HepG2 (cell line): ENCODE measurements around the gene STMN3. TPM values are rescaled to one million over a fixed set of nuclear protein-coding genes. Genes with fewer than 3 reads are reported as not detected.

ENCODE experiments used
- ATAC-seq: fragments of 200-7000 bp; cut with Tn5 transposase; 3 replicates; pipeline ENCODE4 v1.9.1; 2020; ENCODE audit warnings: mild to moderate bottlenecking, moderate library complexity
- BruUV-seq: library from RNA; stranded (reverse); fragments of 400-500 nt; replicated peaks from 2 replicates; lab custom pipeline; 2021; lab: Mats Ljungman, UMichigan
- CTCF ChIA-PET: fragments of 300-600 bp; formaldehyde crosslinking; extraction: SDS; loops from one replicate; lab custom pipeline; 2021; ENCODE audit warnings: low total read pairs, inconsistent platforms, low intra/inter-chr PET ratio; lab: Yijun Ruan, JAX
- POLR2A ChIA-PET: fragments of 350-600 bp; sonication (Branson Sonifier 250); formaldehyde crosslinking; loops from one replicate; lab custom pipeline; 2020; ENCODE audit warnings: antibody characterized with exemption, inconsistent platforms; lab: Yijun Ruan, JAX
- DNase-seq: peaks from one replicate; pipeline ENCODE4 v3.0.0-alpha.2; 2015; ENCODE audit warnings: low spot score
- FAIRE-seq: peaks from 3 replicates; lab custom pipeline; 2011; peaks lifted over from hg19 to GRCh38; lab: Jason Lieb, UNC
- H2AFZ ChIP-seq: one replicate; pipeline ENCODE4 v1.6.1; 2011; ENCODE audit warnings: low read length, inconsistent platforms
- H3K27ac ChIP-seq: fragments of 300-600 bp; 3 replicates; pipeline ENCODE4 v1.8.0; 2011; ENCODE audit warnings: mixed run types, mild to moderate bottlenecking, mixed read lengths, low read length, inconsistent platforms; ENCODE audit not compliant: insufficient read depth; ENCODE audit errors: extremely low read length
- H3K27me3 ChIP-seq, 2 experiments: fragments of 200-600 bp in 1 of 2; 2 replicates in 1 of 2; 3 replicates in 1 of 2; pipeline versions ENCODE4 v1.6.0 to v1.8.0; 2011; ENCODE audit warnings: low read length in 2 of 2, mild to moderate bottlenecking in 2 of 2, moderate library complexity in 2 of 2, inconsistent platforms in 1 of 2; ENCODE audit not compliant: insufficient read depth in 2 of 2, control insufficient read depth in 1 of 2
- H3K36me3 ChIP-seq, 2 experiments: fragments of 200-600 bp in 1 of 2; replicated peaks in 1 of 2; 2 replicates in 1 of 2; 3 replicates in 1 of 2; pipeline versions ENCODE4 v1.5.1 to v1.8.0; 2011; ENCODE audit warnings: low read length in 2 of 2, inconsistent platforms in 1 of 2; ENCODE audit not compliant: insufficient read depth in 2 of 2, control insufficient read depth in 1 of 2
- H3K4me1 ChIP-seq: 2 replicates; pipeline ENCODE4 v1.5.1; 2012; ENCODE audit warnings: low read length, inconsistent platforms; ENCODE audit not compliant: insufficient read depth
- H3K4me2 ChIP-seq: 2 replicates; pipeline ENCODE4 v1.6.0; 2011; ENCODE audit warnings: low read depth, low read length, inconsistent platforms
- H3K4me3 ChIP-seq, 3 experiments: fragments of 200-600 bp in 1 of 3; sonication (generic), shearing (Covaris generic) in 1 of 3; replicated peaks in 1 of 3; 2 replicates each; pipeline ENCODE4 v1.5.1; 2011 to 2016; ENCODE audit warnings: low read length in 3 of 3, inconsistent platforms in 2 of 3, low read depth in 2 of 3, mild to moderate bottlenecking in 2 of 3, control low read depth in 1 of 3, mixed read lengths in 1 of 3; ENCODE audit not compliant: insufficient read depth in 1 of 3
- H3K79me2 ChIP-seq: one replicate; pipeline ENCODE4 v1.6.1; 2011; ENCODE audit warnings: low read length, inconsistent platforms; ENCODE audit not compliant: insufficient read depth
- H3K9ac ChIP-seq: 2 replicates; pipeline ENCODE4 v1.6.0; 2011; ENCODE audit warnings: mild to moderate bottlenecking, low read depth, low read length, inconsistent platforms; ENCODE audit not compliant: insufficient read depth
- H3K9me3 ChIP-seq: 2 replicates; pipeline ENCODE4 v1.5.1; 2012; ENCODE audit warnings: mild to moderate bottlenecking, low read length
- H4K20me1 ChIP-seq: 2 replicates; pipeline ENCODE4 v1.6.0; 2011; ENCODE audit warnings: inconsistent platforms, mild to moderate bottlenecking, low read length, moderate library complexity; ENCODE audit not compliant: insufficient read depth
- KLF12 ChIP-seq: sonication (generic); formaldehyde crosslinking; IDR thresholded peaks from 2 replicates; pipeline ENCODE4 v1.4.0; 2020; ENCODE audit warnings: missing genetic modification reagents, borderline replicate concordance
- XRCC5 ChIP-seq: fragments of 200-400 bp; formaldehyde crosslinking; optimal IDR thresholded peaks from 2 replicates; pipeline ENCODE3; 2017; ENCODE audit warnings: mild to moderate bottlenecking, low read length
- ZBTB38 ChIP-seq: sonication (generic); formaldehyde crosslinking; IDR thresholded peaks from 2 replicates; pipeline ENCODE4 v1.5.1; 2020; ENCODE audit warnings: mild to moderate bottlenecking, missing genetic modification reagents
- ZFP36L2 ChIP-seq: sonication (generic); formaldehyde crosslinking; IDR thresholded peaks from 2 replicates; pipeline ENCODE4 v1.4.0; 2020; ENCODE audit warnings: missing genetic modification reagents
- ZNF354B ChIP-seq: sonication (generic); formaldehyde crosslinking; IDR thresholded peaks from 2 replicates; pipeline ENCODE4 v1.8.0; 2022; ENCODE audit warnings: mild to moderate bottlenecking, missing genetic modification reagents
- WGBS: methylation state at CpG from one replicate; pipeline ENCODE4 v1.1.6; 2017; ENCODE audit warnings: low lambda C conversion rate; 5-methylcytosine and 5-hydroxymethylcytosine counted together
- in situ Hi-C: cut with HindIII; loops from 2 replicates; pipeline ENCODE4 v1.10.0; 2017; ENCODE audit warnings: low pct_unique_long_range_greater_than_20kb; ENCODE audit not compliant: extremely low pct_ligation_motif_present
- intact Hi-C: fragments of 100-400 bp; cut with micrococcal nuclease; formaldehyde crosslinking; loops from one replicate; pipeline ENCODE4 v1.10.0; 2022; ENCODE audit not compliant: unreplicated experiment
- polyA plus RNA-seq, 8 experiments: library from polyadenylated mRNA; depleted of rRNA in 3 of 8; stranded (reverse) in 7 of 8; unstranded in 1 of 8; fragments of >200 nt; fragmentation: Illumina TruSeq in 4 of 8; extraction: Trizol in 4 of 8; gene quantifications; 2 replicates each; pipeline versions ENCODE4 v1.2.1 to v1.2.3, GENCODE V29; 2011 to 2016; ENCODE audit warnings: low read depth in 4 of 8, missing spikeins in 1 of 8, mixed read lengths in 1 of 8; ENCODE audit not compliant: insufficient read depth in 1 of 8
- total RNA-seq, 5 experiments: library from RNA; depleted of rRNA; stranded (reverse); fragments of >200 nt; fragmentation: Illumina TruSeq; extraction: Trizol; gene quantifications; 2 replicates each; pipeline ENCODE4 v1.2.3, GENCODE V29; 2016; ENCODE audit warnings: low read depth in 1 of 5
- TF ChIP-seq, protein P1 (sequence below): sonication (generic); formaldehyde crosslinking; IDR thresholded peaks from 2 replicates; pipeline ENCODE4 v1.4.0; 2020; ENCODE audit warnings: missing genetic modification reagents, borderline replicate concordance
- TF ChIP-seq, protein P2 (sequence below): sonication (generic); formaldehyde crosslinking; IDR thresholded peaks from 2 replicates; pipeline ENCODE4 v1.9.0; 2021; ENCODE audit warnings: missing genetic modification reagents, borderline replicate concordance
- TF ChIP-seq, protein P3 (sequence below), 2 experiments: fragments of 450-650 bp in 1 of 2; sonication (generic) in 1 of 2; formaldehyde crosslinking in 1 of 2; IDR thresholded peaks; 2 replicates each; pipeline versions ENCODE4 v1.6.1 to v1.8.0; 2016 to 2022; ENCODE audit warnings: antibody characterized with exemption in 1 of 2, mild to moderate bottlenecking in 1 of 2, missing genetic modification reagents in 1 of 2

The STMN3 gene
- total and polyA plus RNA-seq, 2 of the 13 experiments (the other 11 are each of a cell fraction or from before 2014, with no cell fraction given), result 21.0 to 48.3 TPM

DNA sequence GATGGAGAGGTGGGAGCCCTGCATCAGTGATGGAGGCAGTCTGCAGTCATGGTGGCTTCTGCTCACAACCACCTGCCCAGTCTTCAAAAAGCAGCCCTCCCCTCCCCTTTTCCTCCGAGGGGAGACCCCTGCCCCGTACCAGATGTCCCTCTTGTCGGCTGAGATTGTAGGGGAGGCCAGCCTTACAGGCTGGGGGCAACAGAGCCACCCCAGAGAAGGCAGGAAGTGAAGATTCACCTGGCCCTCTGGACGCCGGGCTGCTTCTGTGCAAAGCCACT, 47.8 kb upstream of the STMN3 start:
- no peaks in the 10 kb centered on the region for H3K27me3 ChIP-seq
- intact Hi-C loops (no loop called here), in situ Hi-C loops (loop anchor here (10.0 kb wide), 1 partner anchor 84 kb away; no protein-coding TSS in a partner anchor)
- no peak overlapping the region for H3K27ac ChIP-seq
- no peak overlapping the region for H3K4me2 ChIP-seq
- ChIA-PET POLR2A (no interaction called here), CTCF (no interaction called here)
- FAIRE-seq, result no peak
- H3K4me1 ChIP-seq, result peaks cover 22% of the 10 kb centered on the region
- no peaks in the 10 kb centered on the region for H3K9me3 ChIP-seq
- BruUV-seq, result no TSS peak
- no peak for DNase-seq
- 94% methylated on average over 5 of the region's 5 CpGs for WGBS
- H3K79me2 ChIP-seq, result peaks cover 6% of the 10 kb centered on the region
- ATAC-seq, result no peak
- TF ChIP-seq, protein P1, sequence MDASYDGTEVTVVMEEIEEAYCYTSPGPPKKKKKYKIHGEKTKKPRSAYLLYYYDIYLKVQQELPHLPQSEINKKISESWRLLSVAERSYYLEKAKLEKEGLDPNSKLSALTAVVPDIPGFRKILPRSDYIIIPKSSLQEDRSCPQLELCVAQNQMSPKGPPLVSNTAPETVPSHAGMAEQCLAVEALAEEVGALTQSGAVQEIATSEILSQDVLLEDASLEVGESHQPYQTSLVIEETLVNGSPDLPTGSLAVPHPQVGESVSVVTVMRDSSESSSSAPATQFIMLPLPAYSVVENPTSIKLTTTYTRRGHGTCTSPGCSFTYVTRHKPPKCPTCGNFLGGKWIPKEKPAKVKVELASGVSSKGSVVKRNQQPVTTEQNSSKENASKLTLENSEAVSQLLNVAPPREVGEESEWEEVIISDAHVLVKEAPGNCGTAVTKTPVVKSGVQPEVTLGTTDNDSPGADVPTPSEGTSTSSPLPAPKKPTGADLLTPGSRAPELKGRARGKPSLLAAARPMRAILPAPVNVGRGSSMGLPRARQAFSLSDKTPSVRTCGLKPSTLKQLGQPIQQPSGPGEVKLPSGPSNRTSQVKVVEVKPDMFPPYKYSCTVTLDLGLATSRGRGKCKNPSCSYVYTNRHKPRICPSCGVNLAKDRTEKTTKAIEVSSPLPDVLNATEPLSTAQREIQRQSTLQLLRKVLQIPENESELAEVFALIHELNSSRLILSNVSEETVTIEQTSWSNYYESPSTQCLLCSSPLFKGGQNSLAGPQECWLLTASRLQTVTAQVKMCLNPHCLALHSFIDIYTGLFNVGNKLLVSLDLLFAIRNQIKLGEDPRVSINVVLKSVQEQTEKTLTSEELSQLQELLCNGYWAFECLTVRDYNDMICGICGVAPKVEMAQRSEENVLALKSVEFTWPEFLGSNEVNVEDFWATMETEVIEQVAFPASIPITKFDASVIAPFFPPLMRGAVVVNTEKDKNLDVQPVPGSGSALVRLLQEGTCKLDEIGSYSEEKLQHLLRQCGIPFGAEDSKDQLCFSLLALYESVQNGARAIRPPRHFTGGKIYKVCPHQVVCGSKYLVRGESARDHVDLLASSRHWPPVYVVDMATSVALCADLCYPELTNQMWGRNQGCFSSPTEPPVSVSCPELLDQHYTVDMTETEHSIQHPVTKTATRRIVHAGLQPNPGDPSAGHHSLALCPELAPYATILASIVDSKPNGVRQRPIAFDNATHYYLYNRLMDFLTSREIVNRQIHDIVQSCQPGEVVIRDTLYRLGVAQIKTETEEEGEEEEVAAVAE (CRISPR knock-in tag), result no peak
- TF ChIP-seq ZFP36L2 (CRISPR knock-in tag) (no peak), ZNF354B (CRISPR knock-in tag) (no peak), XRCC5 (no peak), KLF12 (no peak), ZBTB38 (CRISPR knock-in tag) (no peak)
- TF ChIP-seq, protein P2, sequence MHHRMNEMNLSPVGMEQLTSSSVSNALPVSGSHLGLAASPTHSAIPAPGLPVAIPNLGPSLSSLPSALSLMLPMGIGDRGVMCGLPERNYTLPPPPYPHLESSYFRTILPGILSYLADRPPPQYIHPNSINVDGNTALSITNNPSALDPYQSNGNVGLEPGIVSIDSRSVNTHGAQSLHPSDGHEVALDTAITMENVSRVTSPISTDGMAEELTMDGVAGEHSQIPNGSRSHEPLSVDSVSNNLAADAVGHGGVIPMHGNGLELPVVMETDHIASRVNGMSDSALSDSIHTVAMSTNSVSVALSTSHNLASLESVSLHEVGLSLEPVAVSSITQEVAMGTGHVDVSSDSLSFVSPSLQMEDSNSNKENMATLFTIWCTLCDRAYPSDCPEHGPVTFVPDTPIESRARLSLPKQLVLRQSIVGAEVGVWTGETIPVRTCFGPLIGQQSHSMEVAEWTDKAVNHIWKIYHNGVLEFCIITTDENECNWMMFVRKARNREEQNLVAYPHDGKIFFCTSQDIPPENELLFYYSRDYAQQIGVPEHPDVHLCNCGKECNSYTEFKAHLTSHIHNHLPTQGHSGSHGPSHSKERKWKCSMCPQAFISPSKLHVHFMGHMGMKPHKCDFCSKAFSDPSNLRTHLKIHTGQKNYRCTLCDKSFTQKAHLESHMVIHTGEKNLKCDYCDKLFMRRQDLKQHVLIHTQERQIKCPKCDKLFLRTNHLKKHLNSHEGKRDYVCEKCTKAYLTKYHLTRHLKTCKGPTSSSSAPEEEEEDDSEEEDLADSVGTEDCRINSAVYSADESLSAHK, result no peak
- TF ChIP-seq, protein P3, sequence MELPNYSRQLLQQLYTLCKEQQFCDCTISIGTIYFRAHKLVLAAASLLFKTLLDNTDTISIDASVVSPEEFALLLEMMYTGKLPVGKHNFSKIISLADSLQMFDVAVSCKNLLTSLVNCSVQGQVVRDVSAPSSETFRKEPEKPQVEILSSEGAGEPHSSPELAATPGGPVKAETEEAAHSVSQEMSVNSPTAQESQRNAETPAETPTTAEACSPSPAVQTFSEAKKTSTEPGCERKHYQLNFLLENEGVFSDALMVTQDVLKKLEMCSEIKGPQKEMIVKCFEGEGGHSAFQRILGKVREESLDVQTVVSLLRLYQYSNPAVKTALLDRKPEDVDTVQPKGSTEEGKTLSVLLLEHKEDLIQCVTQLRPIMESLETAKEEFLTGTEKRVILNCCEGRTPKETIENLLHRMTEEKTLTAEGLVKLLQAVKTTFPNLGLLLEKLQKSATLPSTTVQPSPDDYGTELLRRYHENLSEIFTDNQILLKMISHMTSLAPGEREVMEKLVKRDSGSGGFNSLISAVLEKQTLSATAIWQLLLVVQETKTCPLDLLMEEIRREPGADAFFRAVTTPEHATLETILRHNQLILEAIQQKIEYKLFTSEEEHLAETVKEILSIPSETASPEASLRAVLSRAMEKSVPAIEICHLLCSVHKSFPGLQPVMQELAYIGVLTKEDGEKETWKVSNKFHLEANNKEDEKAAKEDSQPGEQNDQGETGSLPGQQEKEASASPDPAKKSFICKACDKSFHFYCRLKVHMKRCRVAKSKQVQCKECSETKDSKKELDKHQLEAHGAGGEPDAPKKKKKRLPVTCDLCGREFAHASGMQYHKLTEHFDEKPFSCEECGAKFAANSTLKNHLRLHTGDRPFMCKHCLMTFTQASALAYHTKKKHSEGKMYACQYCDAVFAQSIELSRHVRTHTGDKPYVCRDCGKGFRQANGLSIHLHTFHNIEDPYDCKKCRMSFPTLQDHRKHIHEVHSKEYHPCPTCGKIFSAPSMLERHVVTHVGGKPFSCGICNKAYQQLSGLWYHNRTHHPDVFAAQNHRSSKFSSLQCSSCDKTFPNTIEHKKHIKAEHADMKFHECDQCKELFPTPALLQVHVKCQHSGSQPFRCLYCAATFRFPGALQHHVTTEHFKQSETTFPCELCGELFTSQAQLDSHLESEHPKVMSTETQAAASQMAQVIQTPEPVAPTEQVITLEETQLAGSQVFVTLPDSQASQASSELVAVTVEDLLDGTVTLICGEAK (IDR thresholded peaks at IDR 0.05), result no peak
- TF ChIP-seq, protein P3 (CRISPR knock-in tag; IDR thresholded peaks at IDR 0.05), result no peak
- no peak overlapping the region for H3K9ac ChIP-seq
- H3K4me3 ChIP-seq, result no peak overlapping the region
- peaks cover 6% of the 10 kb centered on the region; the same call in 1 of the 2 replicates for H4K20me1 ChIP-seq
- H2AFZ ChIP-seq, result no peak overlapping the region
- peaks cover 16 to 26% of the 10 kb centered on the region in 2 experiments for H3K36me3 ChIP-seq
